ENCODE results near the gene HTR2A.

- TF ChIP-seq CTCF (IDR thresholded peaks at IDR 0.05; ENCODE audit: poor library complexity, severe bottlenecking) (peak; percentile 96), TAF1 (IDR thresholded peaks at IDR 0.05; ENCODE audit: low read depth) (no peak), EP300 (conservative IDR thresholded peaks at IDR 0.05; ENCODE audit: poor library complexity, severe bottlenecking) (no peak), EZH2 (IDR thresholded peaks at IDR 0.05; ENCODE audit: borderline replicate concordance, insufficient read depth, low read length, poor library complexity, severe bottlenecking) (no peak), REST (IDR thresholded peaks at IDR 0.05; ENCODE audit: borderline replicate concordance) (no peak), POLR2AphosphoS5 (IDR thresholded peaks at IDR 0.05) (no peak)
Observed at GRCh38 chr13:46831588-46832194, 65.2 kb downstream of the HTR2A start.
